ENCODE measurements around the gene HPGDS. TPM values are rescaled to one million over a fixed set of nuclear protein-coding genes. Genes with fewer than 3 reads are reported as not detected.

Gene HPGDS
- total and polyA plus RNA-seq, 2 of the 13 experiments (the other 11 are each of a cell fraction or from before 2014, with no cell fraction given) = not detected

- no peak for TF ChIP-seq ZNF407 (CRISPR knock-in tag; IDR thresholded peaks at IDR 0.05; ENCODE audit: not compliant biosample characterization)
- TF ChIP-seq REXO4 (CRISPR knock-in tag; IDR thresholded peaks at IDR 0.05; ENCODE audit: borderline replicate concordance) = no peak
- no peak for TF ChIP-seq ZNF609 (CRISPR knock-in tag; IDR thresholded peaks at IDR 0.05; ENCODE audit: borderline replicate concordance)
- TF ChIP-seq KDM5A (IDR thresholded peaks at IDR 0.05; ENCODE audit: borderline replicate concordance, low read length) = no peak
Observed at GRCh38 chr4:94354474-94354896, 11.8 kb upstream of the HPGDS start (continued).

All from HepG2 (cell line).